HEK293T (cell line): ENCODE results near the gene SIGMAR1.

ENCODE experiments used
- BHLHE40 ChIP-seq: fragments of 450-650 bp; IDR thresholded peaks from 2 replicates; pipeline ENCODE4 v1.6.1; 2016; ENCODE audit warnings: mild to moderate bottlenecking, moderate library complexity, borderline replicate concordance
- CTBP1 ChIP-seq: fragments of 450-650 bp; IDR thresholded peaks from 2 replicates; pipeline ENCODE4 v1.6.1; 2016; ENCODE audit warnings: borderline replicate concordance
- FOXM1 ChIP-seq: fragments of 450-650 bp; IDR thresholded peaks from 2 replicates; pipeline ENCODE4 v1.6.1; 2017; ENCODE audit warnings: mild to moderate bottlenecking, borderline replicate concordance
- HDGF ChIP-seq: fragments of 450-650 bp; IDR thresholded peaks from 2 replicates; pipeline ENCODE4 v1.6.1; 2017; ENCODE audit warnings: antibody characterized with exemption, borderline replicate concordance
- L3MBTL2 ChIP-seq: fragments of 450-650 bp; conservative IDR thresholded peaks from 2 replicates; pipeline ENCODE4 v1.6.1; 2016; ENCODE audit warnings: mild to moderate bottlenecking
- NFRKB ChIP-seq: fragments of 450-650 bp; IDR thresholded peaks from 2 replicates; pipeline ENCODE4 v1.6.1; 2016; ENCODE audit warnings: mild to moderate bottlenecking, moderate library complexity
- SP1 ChIP-seq: fragments of 450-650 bp; IDR thresholded peaks from 2 replicates; pipeline ENCODE4 v1.6.1; 2017
- SUZ12 ChIP-seq: fragments of 450-650 bp; IDR thresholded peaks from 2 replicates; pipeline ENCODE4 v1.6.1; 2016; ENCODE audit warnings: mild to moderate bottlenecking
- TARDBP ChIP-seq: fragments of 450-650 bp; IDR thresholded peaks from 2 replicates; pipeline ENCODE4 v1.6.1; 2016
- ZNF384 ChIP-seq: fragments of 450-650 bp; IDR thresholded peaks from 2 replicates; pipeline ENCODE4 v1.6.1; 2016

DNA sequence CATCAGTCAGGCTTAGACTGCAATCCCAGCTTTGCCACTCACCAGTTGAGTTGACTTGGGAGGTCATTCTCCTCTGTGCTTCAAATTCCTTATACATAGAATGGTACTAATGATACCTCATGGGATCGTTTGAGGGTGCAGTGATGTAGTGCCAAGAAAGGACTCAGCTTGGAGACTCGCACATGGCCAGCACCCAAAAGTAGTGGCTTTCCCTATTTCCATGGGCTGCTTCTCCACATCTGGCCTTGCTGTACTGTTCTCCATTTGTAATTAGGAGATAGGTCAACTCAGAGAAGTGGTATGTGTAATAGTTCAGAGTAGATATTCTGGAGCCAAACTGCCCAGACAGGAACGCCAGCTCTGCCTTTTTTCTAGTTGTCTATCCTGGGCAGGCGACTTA lies 48.0 kb upstream of the SIGMAR1 start:
- TF ChIP-seq SP1 (no peak), FOXM1 (no peak), ZNF384 (no peak), NFRKB (no peak), SUZ12 (no peak), CTBP1 (no peak), BHLHE40 (no peak), HDGF (no peak), L3MBTL2 (no peak), TARDBP (no peak)
